Measurements from ENCODE around the gene CDKAL1.
A peak's percentile ranks its signal among the peaks of the same experiment; 100 is the strongest.
"Not testable (repeated sequence)": the region's sequence is repeated elsewhere in the genome, so short reads cannot be mapped to it uniquely, and the experiment has no call there.

The CDKAL1 gene

GRCh38 chr6:20892365-20892764 is 358.1 kb downstream of the CDKAL1 start:
- DNase-seq = no peak

DNA sequence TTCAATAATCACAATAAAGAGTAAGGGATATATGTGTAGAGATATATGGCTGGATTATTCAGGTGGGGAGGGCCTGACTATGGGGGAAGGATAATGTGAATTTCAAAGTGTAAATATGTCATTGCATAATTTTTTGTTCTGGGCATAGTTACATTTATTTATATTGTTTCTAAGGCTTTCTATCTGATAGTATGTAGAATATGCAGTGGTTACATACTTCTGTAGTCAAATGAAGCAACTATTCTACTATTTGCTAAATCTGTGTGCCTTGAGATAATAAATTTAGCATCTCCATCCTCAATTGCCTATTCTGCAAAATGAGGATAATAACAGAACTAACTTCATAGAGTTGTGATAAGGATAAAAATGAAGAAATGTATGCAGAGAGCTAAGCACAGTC is 359.2 kb downstream of the CDKAL1 start:
- no peak for DNase-seq

GRCh38 chr6:20900389-20901160 is 366.3 kb downstream of the CDKAL1 start:
- DNase-seq = no peak

DNA sequence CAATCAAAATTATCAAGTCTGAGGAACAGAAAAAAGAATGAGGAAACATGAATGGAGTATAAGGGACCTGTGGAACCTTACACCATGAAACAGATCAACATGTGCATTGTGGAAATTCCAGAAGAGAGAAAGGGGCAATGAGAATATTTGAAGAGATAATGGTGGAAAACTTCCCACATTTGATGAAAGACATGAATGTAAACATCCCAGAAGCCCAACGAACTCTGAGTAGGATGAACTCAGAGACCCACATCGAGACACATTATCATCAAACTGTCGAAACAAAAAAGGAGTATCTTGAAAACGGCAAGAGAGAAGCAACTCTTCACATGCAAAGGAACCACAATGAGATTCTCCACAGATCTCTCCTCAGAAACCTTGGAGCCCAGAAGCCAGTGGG is 371.1 kb downstream of the CDKAL1 start:
- no peak for DNase-seq

DNA sequence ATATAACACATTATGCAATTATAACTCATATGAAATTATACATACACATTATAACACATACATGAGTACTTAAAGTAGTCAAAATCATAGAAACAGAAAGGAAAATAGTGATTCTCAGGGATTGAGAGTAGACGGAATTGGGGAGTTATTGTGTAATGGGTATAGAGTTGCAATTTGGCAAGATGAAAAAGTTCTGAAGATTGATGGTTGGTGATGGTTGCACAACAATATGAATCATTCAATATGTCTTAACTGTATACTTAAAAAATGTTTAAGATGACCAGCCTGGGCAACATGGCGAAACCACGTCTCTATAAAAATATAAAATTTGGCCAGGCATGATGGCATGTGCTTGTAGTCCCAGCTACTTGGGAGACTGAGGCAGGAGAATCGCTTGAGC is 372.7 kb downstream of the CDKAL1 start:
- peak; percentile 57 to 83 (median 81) for DNase-seq

- no peak for DNase-seq
Measured at GRCh38 chr6:20907486-20908071, 373.3 kb downstream of the CDKAL1 start.

DNA sequence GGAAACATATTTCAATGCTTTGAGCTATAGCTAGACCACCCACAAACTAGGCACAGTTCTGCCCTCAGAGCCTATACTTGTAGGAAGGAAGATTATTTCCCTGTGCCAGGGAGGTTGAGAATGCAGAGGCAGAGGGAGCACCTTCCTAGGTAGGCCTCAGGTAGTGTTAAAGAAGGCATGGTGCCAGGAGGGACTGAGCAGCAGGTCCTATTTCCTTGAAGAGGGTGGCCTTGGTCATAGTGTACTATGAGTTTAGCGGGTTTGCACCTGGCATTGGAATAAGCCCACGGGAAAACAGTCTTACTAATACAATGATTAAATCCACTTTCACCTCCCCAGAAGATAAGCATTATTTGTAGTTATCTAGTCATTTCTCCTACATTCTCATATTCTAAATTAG is 375.4 kb downstream of the CDKAL1 start:
- no peak for DNase-seq

DNA sequence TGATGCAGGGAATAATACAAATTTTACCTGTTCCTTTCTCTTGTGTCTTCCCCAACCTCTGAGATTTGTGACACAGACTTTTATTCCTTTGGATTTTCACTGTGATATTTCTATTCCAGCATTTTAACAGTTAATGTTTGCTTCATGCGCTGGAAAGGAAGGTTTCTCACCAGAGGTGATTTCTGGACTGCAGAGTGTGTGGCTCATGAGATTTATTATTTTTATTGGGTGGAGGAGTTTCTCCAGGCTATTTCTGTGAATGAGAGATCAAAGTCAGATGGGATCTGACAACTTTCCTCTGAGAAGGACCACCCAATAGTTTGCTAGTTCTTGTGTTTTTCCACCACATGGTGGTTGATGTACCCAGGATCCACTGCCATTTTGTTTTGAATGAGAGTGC is 377.5 kb downstream of the CDKAL1 start:
- no peak for DNase-seq

GRCh38 chr6:20915156-20915555 is 380.9 kb downstream of the CDKAL1 start:
- DNase-seq = peak; percentile 84 to 89 (median 88)

GRCh38 chr6:20915626-20916025 is 381.4 kb downstream of the CDKAL1 start:
- DNase-seq = no peak

- DNase-seq = peak; percentile 55 to 90 (median 80)
Measured at GRCh38 chr6:20916086-20916485, 381.8 kb downstream of the CDKAL1 start.

DNA sequence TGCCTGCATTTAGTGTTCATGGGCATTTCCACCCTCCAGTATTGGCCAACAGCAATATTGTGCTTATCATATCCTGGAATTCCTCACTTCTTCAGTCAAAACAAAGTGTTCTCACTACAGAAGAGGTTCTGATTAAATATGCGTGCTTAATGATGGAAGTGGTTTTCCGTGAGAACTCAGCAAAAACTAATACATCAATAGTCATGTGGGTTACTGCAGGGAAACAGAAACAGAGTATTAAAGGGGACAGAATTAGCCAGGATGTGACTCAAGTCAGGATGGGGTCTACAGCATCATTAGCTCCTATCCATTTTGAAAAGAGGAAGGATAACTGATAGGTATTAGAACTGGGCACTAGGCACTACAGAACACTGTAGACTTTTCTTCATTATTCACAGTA is 384.6 kb downstream of the CDKAL1 start:
- DNase-seq = peak; percentile 22 to 61 (median 31)

GRCh38 chr6:20919677-20920385 is 385.6 kb downstream of the CDKAL1 start:
- DNase-seq = peak in 2 of 3 donors; percentile 21 to 28

DNA sequence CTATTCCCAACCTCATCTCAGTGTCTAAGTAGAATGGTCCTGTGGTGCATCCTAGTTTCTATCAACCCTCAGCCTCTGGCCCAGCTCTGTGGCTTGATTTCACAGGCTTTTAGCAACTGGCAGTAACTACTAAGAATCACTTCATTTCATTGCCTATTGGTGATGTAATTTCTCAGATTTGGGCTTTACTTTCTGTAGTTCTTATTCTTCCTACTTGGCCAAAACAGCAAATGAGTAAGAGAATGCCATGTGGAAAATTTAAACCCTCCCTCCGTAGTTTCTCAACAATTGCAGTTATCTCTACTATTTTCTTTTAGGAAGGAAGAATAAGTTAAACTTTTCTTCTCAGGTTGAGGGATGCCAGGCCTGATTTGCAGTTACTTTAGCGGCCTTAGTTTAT is 387.3 kb downstream of the CDKAL1 start:
- no peak for DNase-seq

DNA sequence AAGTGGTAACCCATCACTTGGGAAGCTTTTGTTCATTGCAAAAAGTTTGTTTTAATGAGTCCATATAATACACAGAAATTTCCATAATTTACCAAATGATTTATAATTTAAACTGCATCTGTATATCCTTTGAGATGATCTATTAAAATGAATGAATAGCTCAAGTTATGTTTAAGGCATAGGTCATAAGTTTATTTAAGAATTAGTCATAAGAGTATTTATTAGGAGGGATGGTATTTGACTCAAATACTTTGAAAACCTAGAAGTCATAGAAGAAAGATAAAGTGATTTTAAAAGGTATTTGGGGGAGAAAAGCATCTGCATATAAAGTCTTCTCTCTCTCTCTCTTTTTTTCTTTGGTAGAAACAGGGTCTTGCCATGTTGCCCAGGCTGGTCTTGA is 388.5 kb downstream of the CDKAL1 start:
- no peak for DNase-seq

DNA sequence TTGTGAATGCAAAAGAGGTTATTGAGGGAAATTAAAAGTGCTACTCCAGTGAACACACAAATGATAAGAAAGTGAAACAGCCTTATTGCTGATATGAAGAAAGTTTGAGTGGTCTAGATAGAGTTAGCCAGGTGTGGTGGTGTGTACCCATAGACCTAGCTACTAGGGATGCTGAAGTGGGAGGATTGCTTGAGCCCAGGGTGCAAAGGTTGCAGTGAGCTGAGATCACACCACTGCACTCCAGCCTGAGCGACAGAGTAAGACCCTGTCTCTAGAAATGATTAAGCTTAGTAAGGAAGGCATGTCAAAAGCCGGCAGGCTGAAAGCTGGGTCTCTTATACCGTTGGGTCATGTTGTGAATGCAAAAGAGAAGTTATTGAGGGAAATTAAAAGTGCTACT is 389.8 kb downstream of the CDKAL1 start:
- DNase-seq = not testable (repeated sequence)

GRCh38 chr6:20924911-20925543 is 390.8 kb downstream of the CDKAL1 start:
- no peak for DNase-seq

DNA sequence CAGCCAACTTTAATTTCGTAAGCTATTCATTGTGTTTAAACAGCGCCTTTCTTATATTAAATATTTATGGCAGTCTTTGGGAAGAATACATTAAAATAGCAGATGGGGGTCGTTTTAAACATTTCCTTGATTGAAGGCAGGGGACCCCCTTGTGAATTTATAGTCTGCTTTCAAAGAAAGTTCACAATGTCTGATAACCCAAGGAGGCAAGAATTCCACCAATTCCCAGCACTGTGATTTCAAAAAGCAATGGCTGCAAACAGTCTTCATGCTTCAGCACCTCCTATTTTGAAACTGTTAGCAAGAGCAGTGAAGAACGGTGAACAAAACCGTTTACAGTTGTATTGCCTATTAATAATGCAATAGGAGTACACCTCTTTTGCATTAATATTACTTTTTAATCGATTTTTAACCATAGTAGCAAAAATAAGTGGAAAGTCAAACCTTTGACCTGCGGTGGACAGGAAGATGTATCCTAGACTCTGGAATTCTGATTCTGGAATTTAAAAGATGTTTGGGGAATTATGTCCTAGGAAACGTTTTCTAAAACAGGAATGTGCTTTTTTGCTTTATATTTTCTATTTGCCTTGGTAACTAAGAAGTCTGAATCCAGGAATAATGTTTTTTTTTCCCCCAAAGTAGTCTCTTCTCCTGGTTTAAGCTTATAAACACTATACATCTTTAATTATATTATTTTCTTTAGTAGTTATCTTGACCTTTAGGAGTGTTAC is 393.0 kb downstream of the CDKAL1 start:
- DNase-seq = no peak

DNA sequence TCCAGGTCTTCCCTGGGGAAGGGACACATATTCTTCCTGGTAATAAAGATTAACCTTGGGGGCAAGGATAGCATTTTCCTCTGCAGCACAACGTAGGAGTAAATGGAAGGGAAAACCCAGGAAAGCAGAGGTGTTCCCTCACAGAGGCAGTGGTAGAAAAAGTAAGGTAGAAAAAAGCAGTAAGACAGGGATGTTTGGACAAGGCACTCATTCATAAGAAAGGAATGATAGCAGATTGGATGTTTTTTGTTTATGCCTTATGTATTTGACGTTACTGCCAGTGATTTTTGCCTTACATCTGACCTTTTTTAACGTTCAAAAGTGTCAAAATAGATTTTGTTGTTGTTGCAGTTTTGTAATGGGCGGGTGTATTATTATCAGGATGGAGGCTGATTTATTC is 395.0 kb downstream of the CDKAL1 start:
- no peak for DNase-seq

DNA sequence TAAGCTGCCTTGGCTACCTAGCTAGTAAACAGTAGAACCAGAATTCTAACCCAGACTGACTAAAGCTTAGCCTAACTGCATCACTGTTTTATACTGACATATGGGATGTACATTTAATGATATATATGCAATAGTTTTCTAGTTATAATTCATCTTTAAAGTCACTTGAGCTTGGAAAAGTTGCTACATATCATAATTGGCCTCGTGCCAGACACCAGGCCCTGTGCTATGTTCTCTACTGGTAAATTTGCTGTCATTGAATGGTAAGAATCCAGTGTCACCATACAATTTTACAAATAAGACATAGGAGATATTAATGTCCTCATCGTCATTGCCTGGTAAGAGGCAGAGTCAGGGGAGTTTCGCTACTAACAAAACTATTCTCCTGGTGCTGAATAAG is 396.8 kb downstream of the CDKAL1 start:
- DNase-seq = no peak

GRCh38 chr6:20931772-20932171 is 397.5 kb downstream of the CDKAL1 start:
- no peak for DNase-seq

DNA sequence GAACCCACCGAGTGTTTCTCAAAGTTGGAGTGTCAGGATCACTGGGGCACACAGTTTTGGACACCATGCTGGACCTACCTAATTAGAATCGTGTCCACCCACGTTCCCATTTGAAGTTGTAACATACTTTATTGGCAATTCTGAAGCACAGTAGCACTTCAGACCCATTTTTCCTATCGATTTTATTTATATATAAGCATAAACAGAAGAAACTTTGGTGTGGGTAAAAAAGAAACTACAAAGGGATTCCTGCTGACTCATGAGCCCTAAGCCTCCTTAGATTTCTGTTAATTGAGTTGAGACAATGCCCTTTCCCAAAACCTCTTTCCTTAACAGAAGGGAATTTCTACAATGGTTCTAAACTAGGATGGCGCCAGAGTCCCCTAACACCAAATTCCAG is 398.0 kb downstream of the CDKAL1 start:
- no peak for DNase-seq
